Activated CD4-positive, alpha-beta memory T cell treated with anti-CD3 and anti-CD28 coated beads for 36 hours (primary cell): Measurements from ENCODE around the gene ZNF530. TPM values are rescaled to one million over a fixed set of nuclear protein-coding genes. Genes with fewer than 3 reads are reported as not detected.

ENCODE experiments used
- CTCF ChIA-PET: fragments of 350-600 bp; sonication (Branson Sonifier 250); formaldehyde crosslinking; loops from one replicate; lab custom pipeline; 2021; ENCODE audit warnings: antibody characterized with exemption, inconsistent platforms; lab: Charles Lee
- POLR2A ChIA-PET: fragments of 350-600 bp; sonication (Branson Sonifier 250); formaldehyde crosslinking; loops from one replicate; lab custom pipeline; 2021; ENCODE audit warnings: antibody characterized with exemption; lab: Charles Lee
- DNase-seq: peaks from one replicate; pipeline ENCODE4 v3.0.0-alpha.2; 2020
- H3K27ac Mint-ChIP-seq: one replicate; pipeline ENCODE4 v1.8.0; 2021; ENCODE audit warnings: mixed read lengths
- H3K27me3 Mint-ChIP-seq: one replicate; pipeline ENCODE4 v1.8.0; 2021; ENCODE audit warnings: mixed read lengths
- H3K36me3 Mint-ChIP-seq: one replicate; pipeline ENCODE4 v1.8.0; 2021; ENCODE audit warnings: mixed read lengths
- H3K4me1 Mint-ChIP-seq: one replicate; pipeline ENCODE4 v1.8.0; 2021; ENCODE audit warnings: low read depth, mixed read lengths
- H3K4me3 Mint-ChIP-seq: one replicate; pipeline ENCODE4 v1.8.0; 2021; ENCODE audit warnings: mild to moderate bottlenecking, mixed read lengths
- H3K9me3 Mint-ChIP-seq: one replicate; pipeline ENCODE4 v1.8.0; 2021; ENCODE audit warnings: mixed read lengths
- intact Hi-C: fragments of 100-400 bp; cut with micrococcal nuclease; formaldehyde crosslinking; loops from one replicate; pipeline ENCODE4 v1.15.1; 2023
- total RNA-seq, 2 experiments: library from RNA; stranded (reverse); gene quantifications; one replicate each; pipeline ENCODE4 v1.2.3, GENCODE V29; 2021

Gene ZNF530
- total RNA-seq, 2 experiments from 2014 or later, result 3.7 to 5.6 TPM

- CTCF ChIA-PET, result no interaction called here
- POLR2A ChIA-PET, result no interaction called here
- H3K4me1 Mint-ChIP-seq, result peaks cover 14% of the 10 kb centered on the region
- H3K27ac Mint-ChIP-seq, result no peak overlapping the region
- peaks cover 73% of the 10 kb centered on the region for H3K9me3 Mint-ChIP-seq
- intact Hi-C loops, result loop anchor here (5.0 to 10.0 kb wide), 4 partner anchors 36 to 576 kb away; partner anchors contain the start of genes ZNF134, ZNF211, ZNF329 and ZNF417
- peaks cover 60% of the 10 kb centered on the region for H3K36me3 Mint-ChIP-seq
- no peak overlapping the region for H3K4me3 Mint-ChIP-seq
- no peaks in the 10 kb centered on the region for H3K27me3 Mint-ChIP-seq
- DNase-seq, result no peak
Observed at GRCh38 chr19:57576661-57577060, 23.0 kb upstream of the ZNF530 start.

GRCh38 chr19:57578487-57579205 lies 21.0 kb upstream of the ZNF530 start, which contains the start of gene ZNF416:
ZNF416 (minus strand) TSS chr19:57578911; CDS start chr19:57578704, 207 bp downstream.
- peak; percentile 97 for DNase-seq
- Mint-ChIP-seq H3K9me3 (peaks cover 65% of the 10 kb centered on the region), H3K4me1 (peaks cover 18% of the 10 kb centered on the region), H3K36me3 (peaks cover 48% of the 10 kb centered on the region), H3K27ac (peak within 1 kb of the TSS; percentile 75), H3K4me3 (peak within 1 kb of the TSS; percentile 76), H3K27me3 (no peaks in the 10 kb centered on the region)
- POLR2A ChIA-PET, result no interaction called here
- CTCF ChIA-PET, result no interaction called here
- intact Hi-C loops, result loop anchor here (1.0 to 10.0 kb wide), 10 partner anchors 20 to 574 kb away; partner anchors contain the start of genes ZNF134, ZNF211, ZNF329 and ZNF417

GRCh38 chr19:57583104-57583520 lies 16.6 kb upstream of the ZNF530 start:
- H3K36me3 Mint-ChIP-seq, result peaks cover 45% of the 10 kb centered on the region

GRCh38 chr19:57583521-57584416 lies 15.9 kb upstream of the ZNF530 start, which contains the start of gene ZIK1:
ZIK1 (plus strand) TSS chr19:57584145; CDS start chr19:57584357, 212 bp downstream.
- H3K36me3 Mint-ChIP-seq, result peaks cover 51% of the 10 kb centered on the region
- peak within 1 kb of the TSS; percentile 69 for H3K27ac Mint-ChIP-seq
- DNase-seq, result peak; percentile 91
- CTCF ChIA-PET, result no interaction called here
- H3K4me1 Mint-ChIP-seq, result peaks cover 21% of the 10 kb centered on the region
- no peaks in the 10 kb centered on the region for H3K27me3 Mint-ChIP-seq
- POLR2A ChIA-PET, result no interaction called here
- intact Hi-C loops, result loop anchor here (5.0 kb wide), 1 partner anchor 804 kb away; the partner anchor contains the start of gene RPS5
- H3K4me3 Mint-ChIP-seq, result peak within 1 kb of the TSS; percentile 86
- H3K9me3 Mint-ChIP-seq, result peaks cover 67% of the 10 kb centered on the region

More at GRCh38 chr19:57583104-57583520, 16.6 kb upstream of the ZNF530 start:
- Mint-ChIP-seq H3K9me3 (peaks cover 60% of the 10 kb centered on the region), H3K4me1 (peaks cover 22% of the 10 kb centered on the region), H3K27ac (no peak overlapping the region), H3K4me3 (peak overlapping the region; percentile 86), H3K27me3 (no peaks in the 10 kb centered on the region)
- ChIA-PET CTCF (no interaction called here), POLR2A (no interaction called here)
- intact Hi-C loops, result loop anchor here (5.0 kb wide), 1 partner anchor 804 kb away; the partner anchor contains the start of gene RPS5
- no peak for DNase-seq

- Mint-ChIP-seq H3K4me3 (no peak overlapping the region), H3K4me1 (peaks cover 17% of the 10 kb centered on the region), H3K27ac (no peak overlapping the region), H3K27me3 (no peaks in the 10 kb centered on the region), H3K9me3 (peaks cover 84% of the 10 kb centered on the region), H3K36me3 (peaks cover 84% of the 10 kb centered on the region)
- CTCF ChIA-PET, result no interaction called here
- DNase-seq, result no peak
- intact Hi-C loops, result no loop called here
- POLR2A ChIA-PET, result no interaction called here
Observed at GRCh38 chr19:57587529-57587928, 12.2 kb upstream of the ZNF530 start.

GRCh38 chr19:57599377-57599760 lies 316 bp upstream of the ZNF530 start:
- ChIA-PET POLR2A (no interaction called here), CTCF (no interaction called here)
- DNase-seq, result no peak
- H3K9me3 Mint-ChIP-seq, result peaks cover 42% of the 10 kb centered on the region
- peaks cover 21% of the 10 kb centered on the region for H3K4me1 Mint-ChIP-seq
- no peak overlapping the region for H3K27ac Mint-ChIP-seq
- intact Hi-C loops, result loop anchor here (1.0 kb wide), 3 partner anchors 15 to 34 kb away; partner anchors contain the start of genes ZNF134, ZNF211 and ZNF416
- H3K4me3 Mint-ChIP-seq, result peak overlapping the region; percentile 81
- H3K27me3 Mint-ChIP-seq, result no peaks in the 10 kb centered on the region
- peaks cover 38% of the 10 kb centered on the region for H3K36me3 Mint-ChIP-seq

GRCh38 chr19:57606931-57607330 lies 7.2 kb downstream of the ZNF530 start:
- no peak for DNase-seq
- POLR2A ChIA-PET, result no interaction called here
- H3K4me3 Mint-ChIP-seq, result no peak overlapping the region
- no peaks in the 10 kb centered on the region for H3K27me3 Mint-ChIP-seq
- peaks cover 71% of the 10 kb centered on the region for H3K36me3 Mint-ChIP-seq
- no peaks in the 10 kb centered on the region for H3K4me1 Mint-ChIP-seq
- no peak overlapping the region for H3K27ac Mint-ChIP-seq
- intact Hi-C loops, result no loop called here
- peaks cover 84% of the 10 kb centered on the region for H3K9me3 Mint-ChIP-seq
- CTCF ChIA-PET, result no interaction called here

- H3K9me3 Mint-ChIP-seq, result peaks cover 70% of the 10 kb centered on the region
- no peaks in the 10 kb centered on the region for H3K27me3 Mint-ChIP-seq
- peaks cover 56% of the 10 kb centered on the region for H3K36me3 Mint-ChIP-seq
- H3K27ac Mint-ChIP-seq, result no peak overlapping the region
- no peak for DNase-seq
- ChIA-PET POLR2A (no interaction called here), CTCF (no interaction called here)
- H3K4me1 Mint-ChIP-seq, result peaks cover 14% of the 10 kb centered on the region
- no peak overlapping the region for H3K4me3 Mint-ChIP-seq
- intact Hi-C loops, result loop anchor here (5.0 kb wide), 1 partner anchor 34 kb away; the partner anchor contains the start of gene ZNF416
Observed at GRCh38 chr19:57611113-57611512, 11.4 kb downstream of the ZNF530 start.

GRCh38 chr19:57613941-57614743 lies 14.5 kb downstream of the ZNF530 start, which contains the start of gene ZNF134:
ZNF134 (plus strand) TSS chr19:57614242; CDS start chr19:57619469, 5,227 bp downstream.
- Mint-ChIP-seq H3K27ac (peak within 1 kb of the TSS; percentile 67), H3K9me3 (peaks cover 76% of the 10 kb centered on the region), H3K27me3 (no peaks in the 10 kb centered on the region), H3K4me3 (peak within 1 kb of the TSS; percentile 89), H3K36me3 (peaks cover 58% of the 10 kb centered on the region), H3K4me1 (peaks cover 19% of the 10 kb centered on the region)
- intact Hi-C loops, result loop anchor here (1.0 to 5.0 kb wide), 3 partner anchors 15 to 37 kb away; partner anchors contain the start of genes ZNF211, ZNF416 and ZNF530
- POLR2A ChIA-PET, result interaction anchor here (1.4 kb wide), 1 partner anchor 19 kb away, joined by 6 read pairs; the partner anchor contains the start of gene ZNF211
- DNase-seq, result peak; percentile 93
- CTCF ChIA-PET, result interaction anchor here (0.6 to 1.4 kb wide), 2 partner anchors 16 to 19 kb away, joined by 3 to 4 read pairs; partner anchors contain the start of gene ZNF211

- intact Hi-C loops, result no loop called here
- Mint-ChIP-seq H3K9me3 (peaks cover 82% of the 10 kb centered on the region), H3K27ac (no peak overlapping the region), H3K4me3 (peak overlapping the region; percentile 89), H3K36me3 (peaks cover 66% of the 10 kb centered on the region), H3K4me1 (peaks cover 19% of the 10 kb centered on the region), H3K27me3 (no peaks in the 10 kb centered on the region)
- ChIA-PET POLR2A (no interaction called here), CTCF (no interaction called here)
- no peak for DNase-seq
Observed at GRCh38 chr19:57615346-57615745, 15.7 kb downstream of the ZNF530 start.
